GM06990 (cell line): ENCODE results near the gene AKT3.

ENCODE experiments used
- DNase-seq: peaks from one replicate; pipeline ENCODE4 v3.0.0-alpha.2; 2011; ENCODE audit not compliant: insufficient read length; ENCODE audit errors: extremely low read depth
- H3K27me3 ChIP-seq: replicated peaks from 2 replicates; pipeline ENCODE4 v1.6.0; 2011; ENCODE audit warnings: low read length; ENCODE audit not compliant: control insufficient read depth, insufficient read depth
- H3K36me3 ChIP-seq: 2 replicates; pipeline ENCODE4 v1.5.1; 2011; ENCODE audit warnings: low read length; ENCODE audit not compliant: control insufficient read depth, insufficient read depth
- H3K4me3 ChIP-seq: replicated peaks from 2 replicates; pipeline ENCODE4 v1.5.1; 2011; ENCODE audit warnings: low read depth, mild to moderate bottlenecking, control low read depth, low read length
- TF ChIP-seq, protein P1 (sequence below): IDR thresholded peaks from 2 replicates; pipeline ENCODE4 v1.5.1; 2011; ENCODE audit warnings: low read length, control low read depth, mild to moderate bottlenecking, inconsistent platforms; ENCODE audit not compliant: insufficient read depth, poor library complexity, severe bottlenecking

AKT3 gene

DNA sequence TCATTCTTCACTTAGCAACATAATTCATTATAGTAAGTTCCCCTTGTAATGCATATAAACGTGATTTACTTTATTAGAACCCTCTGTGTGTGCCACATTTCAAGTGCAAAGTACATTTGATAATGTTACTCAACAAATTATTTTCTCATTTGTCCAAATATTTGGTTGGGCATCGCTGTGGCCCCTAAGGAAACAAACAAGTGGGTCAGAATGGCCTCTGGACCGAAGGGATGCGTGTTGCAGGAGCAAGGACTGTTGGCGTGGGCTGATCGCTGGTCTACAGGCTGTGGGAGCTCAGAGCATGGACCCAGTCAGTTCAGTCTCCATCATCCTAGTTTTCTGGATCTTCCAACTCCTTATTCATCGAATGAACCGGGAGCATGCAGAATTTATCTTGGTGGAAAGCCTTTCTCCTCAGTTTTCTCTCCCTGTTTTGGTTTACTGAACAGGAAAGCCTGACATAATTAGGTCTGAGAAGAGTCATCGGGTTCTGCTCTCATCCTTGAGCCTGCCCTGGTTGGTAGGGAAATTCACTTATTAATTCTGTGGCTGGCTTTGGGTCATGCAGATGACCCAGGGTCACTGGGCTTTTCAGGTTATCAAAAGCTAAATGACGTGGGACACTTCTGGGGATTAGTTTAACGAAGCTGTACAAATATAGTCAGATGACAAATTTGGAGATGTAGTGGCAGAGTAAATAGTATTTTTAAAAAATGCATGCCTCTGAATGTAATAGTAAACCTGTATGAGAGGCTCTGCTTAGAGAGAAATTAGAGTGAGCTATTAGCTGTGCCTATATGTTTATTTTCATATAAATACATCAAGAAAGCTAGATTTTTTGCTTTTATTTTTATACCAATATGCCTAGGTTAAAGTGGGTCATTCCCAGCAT is 394.0 kb downstream of the AKT3 start:
- Histone ChIP-seq H3K36me3 (no peaks in the 10 kb centered on the region), H3K27me3 (no peaks in the 10 kb centered on the region), H3K4me3 (no peak overlapping the region)
- TF ChIP-seq, protein P1, sequence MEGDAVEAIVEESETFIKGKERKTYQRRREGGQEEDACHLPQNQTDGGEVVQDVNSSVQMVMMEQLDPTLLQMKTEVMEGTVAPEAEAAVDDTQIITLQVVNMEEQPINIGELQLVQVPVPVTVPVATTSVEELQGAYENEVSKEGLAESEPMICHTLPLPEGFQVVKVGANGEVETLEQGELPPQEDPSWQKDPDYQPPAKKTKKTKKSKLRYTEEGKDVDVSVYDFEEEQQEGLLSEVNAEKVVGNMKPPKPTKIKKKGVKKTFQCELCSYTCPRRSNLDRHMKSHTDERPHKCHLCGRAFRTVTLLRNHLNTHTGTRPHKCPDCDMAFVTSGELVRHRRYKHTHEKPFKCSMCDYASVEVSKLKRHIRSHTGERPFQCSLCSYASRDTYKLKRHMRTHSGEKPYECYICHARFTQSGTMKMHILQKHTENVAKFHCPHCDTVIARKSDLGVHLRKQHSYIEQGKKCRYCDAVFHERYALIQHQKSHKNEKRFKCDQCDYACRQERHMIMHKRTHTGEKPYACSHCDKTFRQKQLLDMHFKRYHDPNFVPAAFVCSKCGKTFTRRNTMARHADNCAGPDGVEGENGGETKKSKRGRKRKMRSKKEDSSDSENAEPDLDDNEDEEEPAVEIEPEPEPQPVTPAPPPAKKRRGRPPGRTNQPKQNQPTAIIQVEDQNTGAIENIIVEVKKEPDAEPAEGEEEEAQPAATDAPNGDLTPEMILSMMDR: no peak
- DNase-seq: no peak

DNA sequence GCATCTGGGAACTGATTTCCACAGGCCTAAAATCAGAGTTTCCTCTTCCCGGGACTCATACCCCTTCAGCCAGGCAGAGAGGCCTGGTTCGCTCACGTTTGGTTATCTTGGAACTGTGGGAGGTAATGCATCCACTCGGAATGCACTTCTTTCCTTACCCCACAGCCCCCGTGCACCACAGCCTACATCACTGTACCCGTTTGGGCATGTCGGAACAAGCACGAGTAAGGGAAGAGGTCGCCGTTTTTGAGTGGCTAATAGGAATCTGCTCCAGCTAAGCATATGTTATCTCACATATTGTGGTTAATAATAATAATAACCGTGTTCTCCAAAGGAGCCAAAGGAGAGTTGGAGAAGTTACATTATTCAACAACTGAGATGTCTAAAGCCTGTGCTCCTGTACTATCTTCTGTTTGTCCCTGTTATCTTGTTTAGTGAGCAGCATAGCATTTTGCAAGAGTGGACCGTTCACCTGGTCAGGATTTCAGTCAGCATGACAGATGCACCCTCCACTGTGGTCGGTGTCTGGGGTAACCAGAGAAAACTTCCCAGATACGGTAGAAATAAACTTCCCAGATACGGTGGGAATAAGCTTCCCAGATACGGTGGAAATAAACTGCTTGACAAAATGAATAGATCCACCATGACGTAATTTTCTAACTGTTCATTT is 395.6 kb downstream of the AKT3 start:
- Histone ChIP-seq H3K4me3 (no peak overlapping the region), H3K27me3 (no peaks in the 10 kb centered on the region), H3K36me3 (no peaks in the 10 kb centered on the region)
- no peak for DNase-seq
- TF ChIP-seq, protein P1: no peak

DNA sequence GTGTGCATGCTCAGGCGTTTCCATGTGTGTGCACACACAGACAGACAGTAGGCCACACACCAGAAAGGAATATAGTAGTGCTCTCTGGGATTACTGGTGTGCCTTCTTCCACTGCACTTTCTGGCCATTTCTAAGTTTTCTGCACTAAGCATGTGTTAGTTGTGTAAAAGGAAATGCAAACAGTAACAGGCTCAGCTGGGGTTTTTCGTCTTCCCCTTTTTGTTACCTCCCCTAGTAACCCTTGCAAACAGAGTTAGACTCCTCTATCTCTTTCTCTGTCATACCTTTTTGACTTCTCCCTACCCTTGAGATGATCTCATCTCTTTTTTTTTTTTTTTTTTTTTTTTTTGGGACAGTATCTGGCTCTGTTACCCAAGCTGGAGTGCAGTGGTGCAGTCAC is 398.0 kb downstream of the AKT3 start:
- no peak for DNase-seq
- TF ChIP-seq, protein P1: no peak
- Histone ChIP-seq H3K36me3 (no peaks in the 10 kb centered on the region), H3K27me3 (no peaks in the 10 kb centered on the region), H3K4me3 (no peak overlapping the region)

DNA sequence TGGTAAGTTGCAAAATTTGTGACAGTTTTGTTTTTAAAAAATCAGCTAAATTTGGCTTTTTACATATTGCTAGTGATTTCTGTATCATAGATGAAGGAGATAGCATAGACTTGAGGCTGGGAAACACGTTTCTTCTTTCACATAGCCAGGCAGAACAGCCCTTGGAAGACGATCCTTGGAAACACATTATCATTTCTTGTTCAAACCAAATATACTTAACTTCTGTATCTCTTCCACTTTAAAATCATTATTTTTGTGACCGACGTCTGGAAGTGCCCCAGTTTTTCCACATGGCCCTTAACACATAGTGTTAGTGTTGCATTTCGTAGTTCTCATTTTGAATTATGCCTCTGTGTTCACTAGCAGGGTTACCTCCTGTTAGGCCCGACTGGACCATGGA is 400.7 kb downstream of the AKT3 start:
- no peaks in the 10 kb centered on the region for H3K27me3 ChIP-seq
- TF ChIP-seq, protein P1: no peak
- no peak overlapping the region for H3K4me3 ChIP-seq
- no peaks in the 10 kb centered on the region for H3K36me3 ChIP-seq
- no peak for DNase-seq

DNA sequence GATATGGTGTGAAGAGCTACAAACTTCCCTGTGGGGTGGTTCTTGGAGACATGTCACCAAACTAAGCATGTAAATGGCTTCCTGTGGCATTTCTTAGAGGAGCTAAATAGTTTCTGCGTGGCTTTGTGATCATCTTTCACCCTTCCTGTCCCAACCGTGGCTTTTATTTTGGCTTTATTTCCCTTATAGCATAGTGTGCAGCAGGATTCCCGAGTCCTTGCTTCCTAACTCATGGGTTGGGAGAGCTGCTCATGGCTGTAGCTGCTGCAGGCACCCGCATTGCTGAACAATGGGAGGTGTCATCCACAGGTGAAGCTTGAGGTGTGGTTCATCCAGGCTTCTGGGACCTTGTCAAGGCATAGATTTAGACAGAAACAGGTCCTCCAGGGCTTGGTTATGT is 402.2 kb downstream of the AKT3 start:
- H3K36me3 ChIP-seq: no peaks in the 10 kb centered on the region
- TF ChIP-seq, protein P1: no peak
- DNase-seq: no peak
- no peak overlapping the region for H3K4me3 ChIP-seq
- no peaks in the 10 kb centered on the region for H3K27me3 ChIP-seq
